Breast epithelium (tissue), 4 donors: ENCODE data around the gene CHMP4A. TPM values are rescaled to one million over a fixed set of nuclear protein-coding genes. Genes with fewer than 3 reads are reported as not detected.

Experiments
- DNase-seq, 2 donors: peaks; one replicate each; pipeline ENCODE4 v3.0.0-alpha.2; 2019; ENCODE audit warnings: low spot score in 2 of 2
- H3K27ac ChIP-seq, 2 donors: fragments of 200-600 bp; sonication (generic) in 1 of 2; one replicate each; pipeline ENCODE4 v1.5.1; 2016 to 2019; ENCODE audit warnings: mild to moderate bottlenecking in 1 of 2
- H3K27me3 ChIP-seq, 2 donors: fragments of 200-600 bp; sonication (generic) in 1 of 2; one replicate each; pipeline versions ENCODE4 v1.5.1 to v1.6.0; 2017 to 2019; ENCODE audit warnings: control low read depth in 1 of 2, mild to moderate bottlenecking in 1 of 2
- H3K36me3 ChIP-seq: fragments of 200-600 bp; one replicate; pipeline ENCODE4 v1.5.1; 2019
- H3K4me1 ChIP-seq, 2 donors: fragments of 200-600 bp; sonication (generic); one replicate each; pipeline ENCODE4 v1.5.1; 2016 to 2019; ENCODE audit warnings: control low read depth in 1 of 2
- H3K4me3 ChIP-seq, 3 donors: fragments of 200-600 bp; sonication (generic); 1 replicate in 2 of 3; 2 replicates in 1 of 3; pipeline ENCODE4 v1.5.1; 2016 to 2019; ENCODE audit warnings: mild to moderate bottlenecking in 3 of 3, moderate library complexity in 2 of 3
- H3K9me3 ChIP-seq, 2 donors: fragments of 200-600 bp; sonication (generic) in 1 of 2; one replicate each; pipeline ENCODE4 v1.5.1; 2016 to 2019; ENCODE audit warnings: control low read depth in 1 of 2
- CTCF ChIP-seq, 3 donors: fragments of 450-650 bp; IDR thresholded peaks; one replicate each; pipeline ENCODE4 v1.5.1; 2016 to 2017; ENCODE audit warnings: antibody characterized with exemption in 3 of 3, mild to moderate bottlenecking in 3 of 3, moderate library complexity in 3 of 3
- POLR2A ChIP-seq: fragments of 450-650 bp; IDR thresholded peaks from one replicate; pipeline ENCODE4 v1.6.1; 2016; ENCODE audit warnings: antibody characterized with exemption, mild to moderate bottlenecking, moderate library complexity
- POLR2AphosphoS5 ChIP-seq, 3 donors: sonication (generic); formaldehyde crosslinking; IDR thresholded peaks; one replicate each; pipeline ENCODE4 v1.6.1; 2017; ENCODE audit warnings: antibody characterized with exemption in 3 of 3
- intact Hi-C: fragments of 100-400 bp; cut with DNase I; formaldehyde crosslinking; loops from one replicate; pipeline ENCODE4 v1.15.1; 2023; ENCODE audit warnings: low total_unique reads
- total RNA-seq, 3 donors: library from RNA; depleted of rRNA; stranded (reverse); fragments of >200 nt; gene quantifications; one replicate each; pipeline ENCODE4 v1.1.0, GENCODE V29; 2016

CHMP4A gene
- total RNA-seq, 3 donors from 2014 or later, result 66.5 to 88.8 (median 85.0) TPM

- no peak for TF ChIP-seq POLR2A
- no peak for TF ChIP-seq POLR2AphosphoS5 (IDR thresholded peaks at IDR 0.05)
- TF ChIP-seq CTCF (IDR thresholded peaks at IDR 0.05), result no peak
- DNase-seq, result no peak
- peaks cover 0 to under 1% of the 10 kb centered on the region in 2 donors for H3K4me1 ChIP-seq
- no peaks in the 10 kb centered on the region for H3K27me3 ChIP-seq
- no peak overlapping the region for H3K4me3 ChIP-seq
- peak overlapping the region in 1 of 2 donors; percentile 7 for H3K27ac ChIP-seq
- H3K9me3 ChIP-seq, result no peaks in the 10 kb centered on the region
- intact Hi-C loops, result no loop called here
- peaks cover 5% of the 10 kb centered on the region for H3K36me3 ChIP-seq
Observed at GRCh38 chr14:24182110-24182882, 31.0 kb downstream of the CHMP4A start.

GRCh38 chr14:24181371-24182077, 31.8 kb downstream of the CHMP4A start:
- intact Hi-C loops, result no loop called here
- Histone ChIP-seq H3K4me1 (no peaks in the 10 kb centered on the region), H3K4me3 (no peak overlapping the region), H3K36me3 (peaks cover 7% of the 10 kb centered on the region), H3K27me3 (no peaks in the 10 kb centered on the region), H3K9me3 (no peaks in the 10 kb centered on the region), H3K27ac (no peak overlapping the region)
- DNase-seq, result no peak
- TF ChIP-seq POLR2AphosphoS5 (IDR thresholded peaks at IDR 0.05) (no peak), POLR2A (no peak), CTCF (IDR thresholded peaks at IDR 0.05) (no peak)

GRCh38 chr14:24179961-24180796, 33.1 kb downstream of the CHMP4A start:
- H3K27ac ChIP-seq, result peak overlapping the region; percentile 66 to 83

GRCh38 chr14:24179294-24179960, 33.9 kb downstream of the CHMP4A start:
- H3K4me1 ChIP-seq, result no peaks in the 10 kb centered on the region
- TF ChIP-seq POLR2A (no peak), CTCF (IDR thresholded peaks at IDR 0.05) (no peak), POLR2AphosphoS5 (IDR thresholded peaks at IDR 0.05) (no peak)
- H3K4me3 ChIP-seq, result no peak overlapping the region
- H3K27ac ChIP-seq, result peak overlapping the region; percentile 66 to 83
- no peak for DNase-seq
- H3K9me3 ChIP-seq, result no peaks in the 10 kb centered on the region
- no peaks in the 10 kb centered on the region for H3K27me3 ChIP-seq
- intact Hi-C loops, result no loop called here
- H3K36me3 ChIP-seq, result peaks cover 7% of the 10 kb centered on the region

More at GRCh38 chr14:24179961-24180796, 33.1 kb downstream of the CHMP4A start:
- H3K36me3 ChIP-seq, result peaks cover 8% of the 10 kb centered on the region
- TF ChIP-seq CTCF (IDR thresholded peaks at IDR 0.05) (no peak), POLR2A (no peak), POLR2AphosphoS5 (IDR thresholded peaks at IDR 0.05) (no peak)
- H3K27me3 ChIP-seq, result no peaks in the 10 kb centered on the region
- no peak overlapping the region for H3K4me3 ChIP-seq
- no peaks in the 10 kb centered on the region for H3K4me1 ChIP-seq
- no peak for DNase-seq
- intact Hi-C loops, result no loop called here
- H3K9me3 ChIP-seq, result no peaks in the 10 kb centered on the region
